Effector CD8-positive, alpha-beta T cell (primary cell): ENCODE data around the gene AP2S1.
"Not testable (repeated sequence)": the region's sequence is repeated elsewhere in the genome, so short reads cannot be mapped to it uniquely, and the experiment has no call there.

Experiments
- DNase-seq: peaks from one replicate; lab custom pipeline; 2025; lab: John Stamatoyannopoulos, UW

The AP2S1 gene

GRCh38 chr19:46842791-46843190, 7.9 kb downstream of the AP2S1 start:
- DNase-seq: no peak

GRCh38 chr19:46841458-46842083, 9.1 kb downstream of the AP2S1 start:
- no peak for DNase-seq

GRCh38 chr19:46840498-46840942, 10.1 kb downstream of the AP2S1 start:
- DNase-seq: no peak

GRCh38 chr19:46839752-46840497, 10.7 kb downstream of the AP2S1 start:
- no peak for DNase-seq

- no peak for DNase-seq
These were observed 12.5 kb downstream of the AP2S1 start for GRCh38 chr19:46838160-46838559.

GRCh38 chr19:46834984-46835383, 15.7 kb downstream of the AP2S1 start:
- no peak for DNase-seq

GRCh38 chr19:46834121-46834520, 16.5 kb downstream of the AP2S1 start:
- no peak for DNase-seq

- DNase-seq: no peak
These were observed 19.8 kb downstream of the AP2S1 start for GRCh38 chr19:46830864-46831263.

- no peak for DNase-seq
These were observed 22.2 kb downstream of the AP2S1 start for GRCh38 chr19:46828484-46828883.

GRCh38 chr19:46825731-46826055, 25.0 kb downstream of the AP2S1 start:
- DNase-seq: no peak

GRCh38 chr19:46824890-46825730, 25.5 kb downstream of the AP2S1 start:
- DNase-seq: no peak

- no peak for DNase-seq
These were observed 27.6 kb downstream of the AP2S1 start for GRCh38 chr19:46823049-46823448.

- DNase-seq: not testable (repeated sequence)
These were observed 28.2 kb downstream of the AP2S1 start for GRCh38 chr19:46822410-46822787.

- peak; percentile 35 for DNase-seq
These were observed 28.9 kb downstream of the AP2S1 start for GRCh38 chr19:46821512-46822409.

GRCh38 chr19:46818812-46819211, 31.8 kb downstream of the AP2S1 start:
- no peak for DNase-seq

GRCh38 chr19:46815833-46816627, 34.6 kb downstream of the AP2S1 start:
- DNase-seq: no peak

GRCh38 chr19:46813839-46814358, 36.7 kb downstream of the AP2S1 start:
- DNase-seq: no peak

- DNase-seq: no peak
These were observed 37.4 kb downstream of the AP2S1 start for GRCh38 chr19:46812977-46813838.

- DNase-seq: no peak
These were observed 40.9 kb downstream of the AP2S1 start for GRCh38 chr19:46809534-46810272.
